HG03469 (cell line): ENCODE measurements around the gene CTSK.

Source experiments
- ATAC-seq: cut with Tn5 transposase; IDR thresholded peaks from one replicate; pipeline ENCODE4 v1.9.1; 2021; ENCODE audit warnings: mild to moderate bottlenecking, moderate library complexity, moderate number of reproducible peaks; ENCODE audit not compliant: unreplicated experiment

The CTSK gene

DNA sequence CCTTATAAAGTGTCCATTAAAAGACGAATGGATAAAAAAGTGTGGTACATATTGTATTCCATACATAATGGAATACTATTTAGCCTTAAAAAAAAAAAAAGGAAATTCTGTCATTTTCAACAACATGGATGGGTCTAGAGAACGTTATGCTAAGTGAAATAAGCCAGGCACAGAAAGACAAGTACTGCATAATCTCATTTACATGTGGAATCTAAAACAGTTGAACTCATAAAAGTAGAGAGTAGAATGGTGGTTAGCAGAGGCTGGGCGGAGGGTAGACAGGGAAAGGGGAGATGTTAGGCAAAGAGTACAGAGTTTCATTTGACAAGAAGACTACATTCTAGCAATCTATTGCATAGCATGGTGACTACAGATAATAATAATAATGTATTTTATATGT is 45.0 kb downstream of the CTSK start:
- no peak for ATAC-seq

- no peak for ATAC-seq
Observed at GRCh38 chr1:150762552-150762951, 45.5 kb downstream of the CTSK start.

DNA sequence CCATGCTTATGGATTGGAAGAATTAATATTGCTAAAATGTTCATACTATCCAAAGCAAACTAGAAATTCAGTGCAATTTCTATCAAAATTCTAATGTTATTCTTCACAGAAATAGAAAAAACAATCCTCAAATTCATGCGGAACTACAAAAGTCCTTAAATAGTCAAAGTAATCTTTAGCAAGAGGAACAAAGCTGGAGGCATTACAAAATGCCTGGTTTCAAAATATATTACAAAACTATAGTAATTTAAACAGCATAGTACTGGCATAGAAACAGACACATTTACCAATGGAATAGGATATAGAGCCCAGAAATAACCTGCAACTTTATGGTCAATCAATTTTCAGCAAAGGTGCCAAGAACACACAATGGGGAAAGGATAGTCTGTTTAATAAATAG is 46.3 kb downstream of the CTSK start:
- ATAC-seq: no peak

DNA sequence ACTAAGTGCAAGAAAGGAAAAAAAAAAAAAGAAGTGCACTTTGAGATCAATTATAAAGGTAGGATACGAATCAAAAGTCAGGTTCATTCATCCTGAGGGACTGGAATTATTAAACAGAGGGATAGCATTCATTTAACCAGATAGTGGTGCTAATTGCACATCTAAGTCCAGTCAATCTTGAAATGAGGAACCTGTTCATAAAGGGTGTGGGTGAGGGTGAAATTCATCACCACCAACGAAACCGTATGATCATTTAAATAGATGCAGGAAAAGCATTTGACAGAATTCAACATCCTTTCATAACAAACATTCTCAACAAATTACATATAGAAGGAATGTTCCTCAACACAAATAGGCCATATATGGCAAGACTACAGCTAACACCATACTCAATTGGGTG is 48.0 kb downstream of the CTSK start:
- no peak for ATAC-seq

DNA sequence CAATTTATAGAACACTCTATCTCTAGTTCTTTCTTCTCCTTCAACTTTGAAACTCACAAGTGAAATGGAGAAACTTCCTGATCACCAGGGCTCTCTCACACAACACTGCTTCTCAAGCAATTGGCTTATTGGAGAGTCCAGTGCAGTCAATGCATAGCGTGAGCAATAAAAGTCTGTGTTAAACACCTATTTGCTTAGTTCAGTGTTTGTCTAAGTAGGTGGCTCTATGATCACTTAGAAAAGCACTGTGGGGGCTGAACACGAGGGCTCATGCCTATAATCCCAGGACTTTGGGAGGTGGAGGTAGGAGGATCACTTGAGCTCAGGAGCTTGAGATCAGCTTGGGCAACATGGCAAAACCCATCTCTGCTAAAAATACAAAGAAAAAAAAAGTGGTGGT is 54.6 kb downstream of the CTSK start:
- ATAC-seq: no peak

- ATAC-seq: no peak
Observed at GRCh38 chr1:150751443-150751842, 56.6 kb downstream of the CTSK start.

DNA sequence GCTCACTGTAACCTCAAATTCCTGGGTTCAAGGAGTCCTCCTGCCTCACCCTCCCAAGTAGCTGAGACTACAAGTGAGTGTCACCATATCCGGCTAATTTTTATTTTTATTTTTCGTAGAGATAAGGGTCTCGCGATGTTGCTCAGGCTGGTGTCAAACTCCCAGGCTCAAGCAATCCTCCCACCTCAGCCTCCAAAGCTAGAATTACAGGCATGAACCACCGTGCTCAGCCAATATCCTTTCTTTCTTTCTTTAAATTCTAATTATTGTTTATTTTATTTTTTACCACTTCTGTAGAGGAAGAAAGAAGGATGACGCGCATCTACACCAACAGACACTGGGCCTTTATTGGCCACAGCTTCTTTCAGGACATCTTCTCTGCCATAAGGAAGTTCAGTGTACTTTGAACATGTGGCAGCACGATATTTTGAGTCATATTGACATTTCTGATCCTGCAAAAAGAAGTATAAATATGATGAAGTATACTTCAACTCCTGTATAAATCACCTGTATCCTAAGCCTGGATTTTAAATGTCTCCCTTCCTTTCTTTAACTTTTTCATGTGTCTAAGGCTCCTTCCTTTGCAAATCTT is 58.2 kb downstream of the CTSK start:
- no peak for ATAC-seq

DNA sequence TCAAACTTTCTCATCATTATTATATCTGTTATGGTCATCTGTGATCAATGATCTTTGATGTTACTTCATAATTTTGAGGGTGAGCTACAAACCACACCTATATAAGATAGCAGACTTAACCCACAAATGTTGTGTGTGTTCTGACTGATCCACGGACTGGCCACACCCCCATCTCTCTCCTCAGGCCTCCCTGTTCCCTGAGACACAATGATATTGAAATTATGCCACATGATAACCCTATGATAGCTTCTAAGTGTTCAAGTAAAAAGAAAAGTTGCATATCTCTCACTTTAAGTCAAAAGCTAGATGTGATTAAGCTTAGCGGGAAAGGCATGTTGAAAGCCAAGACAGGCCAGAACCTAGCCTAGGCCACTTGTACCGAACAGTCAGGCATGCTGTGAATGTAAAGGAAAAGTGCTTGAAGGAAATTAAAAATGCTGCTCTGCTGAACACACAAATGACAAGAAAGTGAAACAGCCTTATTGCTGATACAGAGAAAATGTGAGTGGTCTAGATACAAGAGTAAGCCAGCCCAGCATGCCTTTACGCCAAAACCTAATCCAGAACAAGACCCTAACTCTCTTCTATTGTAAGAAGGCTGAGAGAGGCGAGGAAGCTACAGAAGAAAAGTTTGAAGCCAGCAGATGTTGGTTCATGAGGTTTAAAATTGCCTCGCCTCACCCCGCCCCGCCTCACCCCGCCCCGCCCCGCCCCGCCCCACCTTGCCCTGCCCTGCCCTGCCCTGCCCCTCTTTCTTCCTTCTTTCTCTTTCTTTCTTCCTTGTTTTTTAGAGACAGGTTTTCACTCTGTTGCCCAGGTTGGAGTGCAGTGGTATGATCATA is 59.0 kb downstream of the CTSK start:
- no peak for ATAC-seq
